Sigmoid colon (tissue), 7 donors: ENCODE data around the gene PAGE2B. TPM values are rescaled to one million over a fixed set of nuclear protein-coding genes. Genes with fewer than 3 reads are reported as not detected.

Experiments
- DNase-seq: peaks from one replicate; pipeline ENCODE4 v3.0.0-alpha.2; 2019
- H3K27ac ChIP-seq, 4 donors: fragments of 200-600 bp; sonication (generic); one replicate each; pipeline ENCODE4 v1.5.1; 2016 to 2019; ENCODE audit warnings: mild to moderate bottlenecking in 1 of 4
- H3K27me3 ChIP-seq, 3 donors: fragments of 200-600 bp; sonication (generic); one replicate each; pipeline ENCODE4 v1.5.1; 2019; ENCODE audit warnings: mild to moderate bottlenecking in 1 of 3
- H3K36me3 ChIP-seq, 4 donors: fragments of 200-600 bp; sonication (generic); one replicate each; pipeline ENCODE4 v1.5.1; 2016 to 2019
- H3K4me1 ChIP-seq, 4 donors: fragments of 200-600 bp; sonication (generic); one replicate each; pipeline ENCODE4 v1.5.1; 2017 to 2019
- H3K4me3 ChIP-seq, 4 donors: fragments of 200-600 bp; sonication (generic); one replicate each; pipeline ENCODE4 v1.5.1; 2017 to 2019; ENCODE audit warnings: mild to moderate bottlenecking in 2 of 4, moderate library complexity in 1 of 4
- H3K9me3 ChIP-seq, 4 donors: fragments of 200-600 bp in 3 of 4; sonication (generic) in 3 of 4; one replicate each; pipeline versions ENCODE4 v1.5.1 to v1.6.1; 2013 to 2019
- EP300 ChIP-seq, 4 donors: sonication (generic); formaldehyde crosslinking; IDR thresholded peaks; one replicate each; pipeline ENCODE4 v1.6.1; 2017; ENCODE audit warnings: antibody characterized with exemption in 4 of 4
- POLR2A ChIP-seq, 2 donors: fragments of 450-650 bp; IDR thresholded peaks; one replicate each; pipeline ENCODE4 v1.6.1; 2016; ENCODE audit warnings: antibody characterized with exemption in 2 of 2, mild to moderate bottlenecking in 2 of 2, moderate library complexity in 2 of 2
- POLR2AphosphoS5 ChIP-seq, 4 donors: sonication (generic); formaldehyde crosslinking; IDR thresholded peaks; one replicate each; pipeline ENCODE4 v1.6.1; 2017; ENCODE audit warnings: antibody characterized with exemption in 4 of 4
- WGBS, 2 donors: extraction: QIAGEN DNeasy Blood & Tissue Kit; methylation state at CpG; one replicate each; pipeline ENCODE4 v1.1.7; 2013; 5-methylcytosine and 5-hydroxymethylcytosine counted together
- intact Hi-C: fragments of 100-400 bp; cut with DNase I; formaldehyde crosslinking; loops from one replicate; pipeline ENCODE4 v1.15.1; 2023
- polyA plus RNA-seq, 3 donors: library from polyadenylated mRNA; stranded (reverse); fragments of 200-250 nt; gene quantifications; one replicate each; pipeline ENCODE4 v1.2.3, GENCODE V29; 2013
- total RNA-seq, 4 donors: library from RNA; depleted of rRNA; stranded (reverse); fragments of >200 nt; gene quantifications; one replicate each; pipeline ENCODE4 v1.1.0, GENCODE V29; 2016
- TF ChIP-seq, protein P1 (sequence below), 4 experiments: fragments of 450-650 bp in 3 of 4; fragments of 200-600 bp in 1 of 4; IDR thresholded peaks; one replicate each; pipeline ENCODE4 v1.5.1; 2016 to 2019; ENCODE audit warnings: antibody characterized with exemption in 4 of 4, mild to moderate bottlenecking in 3 of 4, moderate library complexity in 2 of 4
- donor health status: healthy with polysubstance abuse.
- donor health status: Bipolar disorder and iron deficiency.
- donor health status: healthy.

PAGE2B gene
- total and polyA plus RNA-seq, 7 donors: not detected

DNA sequence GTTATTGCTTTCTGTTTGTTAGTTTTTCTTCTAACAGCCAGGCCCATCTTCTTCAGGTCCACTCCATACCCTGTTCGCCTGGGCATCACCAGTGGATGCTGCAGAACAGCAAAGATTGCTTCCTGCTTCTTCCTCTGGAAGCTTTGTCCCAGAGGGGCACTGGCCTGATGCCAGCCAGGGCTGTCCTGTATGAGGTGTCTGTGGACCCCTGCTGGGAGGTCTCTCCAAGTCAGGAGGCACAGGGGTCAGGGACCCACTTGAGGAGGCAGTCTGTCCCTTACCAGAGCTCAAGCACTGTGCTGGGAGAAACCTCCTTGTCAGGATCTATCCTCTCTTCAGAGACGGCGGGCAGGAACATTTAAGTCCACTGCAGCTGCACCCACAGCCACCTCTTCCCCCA lies 2.5 kb upstream of the PAGE2B start:
- Histone ChIP-seq H3K27me3 (no peaks in the 10 kb centered on the region), H3K4me1 (no peaks in the 10 kb centered on the region), H3K36me3 (no peaks in the 10 kb centered on the region), H3K4me3 (no peak overlapping the region), H3K27ac (no peak overlapping the region), H3K9me3 (no peaks in the 10 kb centered on the region)
- WGBS, 2 donors: 85 to 92% methylated on average over 3 of the region's 3 CpGs
- TF ChIP-seq EP300 (IDR thresholded peaks at IDR 0.05) (no peak), POLR2A (IDR thresholded peaks at IDR 0.05) (no peak), POLR2AphosphoS5 (IDR thresholded peaks at IDR 0.05) (no peak)
- TF ChIP-seq, protein P1, sequence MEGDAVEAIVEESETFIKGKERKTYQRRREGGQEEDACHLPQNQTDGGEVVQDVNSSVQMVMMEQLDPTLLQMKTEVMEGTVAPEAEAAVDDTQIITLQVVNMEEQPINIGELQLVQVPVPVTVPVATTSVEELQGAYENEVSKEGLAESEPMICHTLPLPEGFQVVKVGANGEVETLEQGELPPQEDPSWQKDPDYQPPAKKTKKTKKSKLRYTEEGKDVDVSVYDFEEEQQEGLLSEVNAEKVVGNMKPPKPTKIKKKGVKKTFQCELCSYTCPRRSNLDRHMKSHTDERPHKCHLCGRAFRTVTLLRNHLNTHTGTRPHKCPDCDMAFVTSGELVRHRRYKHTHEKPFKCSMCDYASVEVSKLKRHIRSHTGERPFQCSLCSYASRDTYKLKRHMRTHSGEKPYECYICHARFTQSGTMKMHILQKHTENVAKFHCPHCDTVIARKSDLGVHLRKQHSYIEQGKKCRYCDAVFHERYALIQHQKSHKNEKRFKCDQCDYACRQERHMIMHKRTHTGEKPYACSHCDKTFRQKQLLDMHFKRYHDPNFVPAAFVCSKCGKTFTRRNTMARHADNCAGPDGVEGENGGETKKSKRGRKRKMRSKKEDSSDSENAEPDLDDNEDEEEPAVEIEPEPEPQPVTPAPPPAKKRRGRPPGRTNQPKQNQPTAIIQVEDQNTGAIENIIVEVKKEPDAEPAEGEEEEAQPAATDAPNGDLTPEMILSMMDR (IDR thresholded peaks at IDR 0.05): no peak
- DNase-seq: no peak
- intact Hi-C loops: no loop called here

GRCh38 chrX:55088795-55089489 lies 14.1 kb downstream of the PAGE2B start, which contains the start of gene PAGE2:
PAGE2 (plus strand) TSS chrX:55089018; CDS start chrX:55090021, 1,003 bp downstream.
- DNase-seq: no peak
- H3K4me3 ChIP-seq: no peak within 1 kb of the TSS
- H3K9me3 ChIP-seq: no peaks in the 10 kb centered on the region
- WGBS, 2 donors: 97% methylated on average over 30 of the region's 30 CpGs
- H3K27me3 ChIP-seq: no peaks in the 10 kb centered on the region
- TF ChIP-seq POLR2A (IDR thresholded peaks at IDR 0.05): no peak
- H3K27ac ChIP-seq: no peak within 1 kb of the TSS
- H3K36me3 ChIP-seq: no peaks in the 10 kb centered on the region
- intact Hi-C loops: no loop called here
- no peaks in the 10 kb centered on the region for H3K4me1 ChIP-seq

DNA sequence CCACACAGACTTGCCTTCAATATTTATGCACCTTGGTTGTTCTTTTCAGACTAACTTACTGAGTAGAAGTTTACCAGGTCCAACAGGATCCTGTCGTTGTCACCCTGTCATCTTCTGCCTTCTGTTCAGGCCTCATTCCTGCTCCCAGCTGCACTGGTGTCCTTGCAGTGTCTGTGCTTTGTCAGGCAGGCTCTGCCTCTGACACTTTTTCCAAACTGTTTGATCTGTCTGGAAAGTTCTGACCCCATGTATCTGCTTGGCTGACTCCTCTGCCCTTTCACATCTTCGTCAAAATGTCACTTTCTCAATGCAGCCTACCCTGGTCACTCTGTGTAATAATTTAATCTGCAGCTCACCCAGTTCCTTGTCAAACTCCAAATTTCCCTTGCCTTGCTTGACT lies 23.9 kb downstream of the PAGE2B start:
- intact Hi-C loops: no loop called here
- 56 to 57% methylated on average over 2 of the region's 2 CpGs for WGBS, 2 donors
- Histone ChIP-seq H3K36me3 (no peaks in the 10 kb centered on the region), H3K9me3 (no peaks in the 10 kb centered on the region), H3K27ac (no peak overlapping the region), H3K4me3 (no peak overlapping the region), H3K27me3 (no peaks in the 10 kb centered on the region), H3K4me1 (no peaks in the 10 kb centered on the region)
- TF ChIP-seq POLR2AphosphoS5 (IDR thresholded peaks at IDR 0.05) (no peak), POLR2A (IDR thresholded peaks at IDR 0.05) (no peak), EP300 (IDR thresholded peaks at IDR 0.05) (no peak)
- TF ChIP-seq, protein P1 (IDR thresholded peaks at IDR 0.05): no peak
- DNase-seq: no peak

DNA sequence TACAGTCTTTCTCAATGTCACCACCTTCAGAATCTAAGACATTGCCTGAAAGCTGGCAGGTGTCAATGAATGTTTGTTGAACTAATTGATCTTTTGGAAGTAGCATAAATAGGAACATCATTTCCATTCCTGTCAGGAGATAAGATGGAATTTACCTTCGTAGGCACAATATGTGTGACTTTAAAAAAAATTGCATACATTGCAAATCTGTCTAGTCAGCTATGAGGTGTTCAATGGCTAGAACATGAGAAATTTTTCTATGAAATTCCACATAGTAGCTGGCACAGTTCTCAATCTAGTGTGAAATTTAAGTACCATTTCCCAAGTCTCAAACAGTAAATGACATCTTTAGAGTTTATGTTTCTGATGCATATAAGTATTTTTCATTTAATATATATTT lies 24.3 kb downstream of the PAGE2B start:
- no peaks in the 10 kb centered on the region for H3K27me3 ChIP-seq
- H3K27ac ChIP-seq: no peak overlapping the region
- no peaks in the 10 kb centered on the region for H3K4me1 ChIP-seq
- intact Hi-C loops: no loop called here
- no peak for DNase-seq
- no peaks in the 10 kb centered on the region for H3K9me3 ChIP-seq
- WGBS, 2 donors: 70 to 83% methylated on average over 1 of the region's 1 CpG
- no peak for TF ChIP-seq EP300 (IDR thresholded peaks at IDR 0.05)
- TF ChIP-seq POLR2A (IDR thresholded peaks at IDR 0.05): no peak
- TF ChIP-seq POLR2AphosphoS5 (IDR thresholded peaks at IDR 0.05): no peak
- TF ChIP-seq, protein P1 (IDR thresholded peaks at IDR 0.05): no peak
- no peak overlapping the region for H3K4me3 ChIP-seq
- H3K36me3 ChIP-seq: no peaks in the 10 kb centered on the region

- TF ChIP-seq EP300 (IDR thresholded peaks at IDR 0.05) (no peak), POLR2AphosphoS5 (IDR thresholded peaks at IDR 0.05) (no peak), POLR2A (IDR thresholded peaks at IDR 0.05) (no peak)
- TF ChIP-seq, protein P1 (IDR thresholded peaks at IDR 0.05): no peak
- no peak overlapping the region for H3K4me3 ChIP-seq
- no peaks in the 10 kb centered on the region for H3K9me3 ChIP-seq
- no peak for DNase-seq
- intact Hi-C loops: no loop called here
- WGBS, 2 donors: 70 to 80% methylated on average over 3 of the region's 3 CpGs
- H3K36me3 ChIP-seq: no peaks in the 10 kb centered on the region
- no peaks in the 10 kb centered on the region for H3K4me1 ChIP-seq
- no peak overlapping the region for H3K27ac ChIP-seq
- no peaks in the 10 kb centered on the region for H3K27me3 ChIP-seq
Observed at GRCh38 chrX:55102754-55103153, 27.9 kb downstream of the PAGE2B start.
